SKM-1 treated with dmso at 0.1 percent for 144 hours (cell line): Measurements from ENCODE around the gene VRK1.

ENCODE experiments used
- DNase-seq: peaks from one replicate; lab custom pipeline; 2025; ENCODE audit not compliant: unreplicated experiment; lab: John Stamatoyannopoulos, UW

VRK1 gene

DNA sequence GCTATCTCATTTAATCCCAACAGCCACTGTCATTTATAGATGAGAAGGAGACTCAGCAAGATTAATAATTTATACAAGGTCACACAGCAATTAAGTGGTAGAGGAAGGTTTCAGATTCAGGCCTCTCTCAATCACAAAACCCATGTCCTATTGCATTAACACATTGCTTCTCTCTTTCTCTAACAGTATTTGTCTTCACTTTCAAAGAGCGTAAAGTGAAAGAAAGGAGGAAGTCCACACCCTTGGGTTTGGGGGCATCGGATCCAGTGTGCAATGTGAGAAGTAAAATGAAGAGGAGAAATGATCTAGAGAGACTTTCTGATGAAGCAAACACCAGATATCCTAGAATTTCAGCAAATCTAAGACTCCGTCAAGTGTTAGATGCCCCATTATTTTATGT, 7.0 kb upstream of the VRK1 start:
- no peak for DNase-seq

DNA sequence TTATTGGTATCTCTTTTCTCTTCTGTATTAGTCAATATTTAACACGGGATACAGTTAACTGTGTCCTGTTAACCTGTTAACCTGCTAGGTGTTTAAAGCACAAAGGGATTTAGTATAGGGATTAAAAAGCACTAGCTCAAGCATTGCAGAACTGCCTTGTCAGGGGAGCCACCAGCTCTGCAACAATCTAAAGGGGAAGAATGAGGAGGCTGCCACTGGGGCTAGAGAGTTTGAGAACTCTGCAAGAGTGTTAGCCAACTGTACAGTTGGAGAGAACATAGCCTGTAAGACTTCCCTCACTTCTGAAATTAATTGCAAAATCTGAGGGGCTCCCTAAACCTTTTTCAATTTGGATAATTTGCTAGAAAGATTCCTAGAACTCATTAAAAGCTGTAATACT, 6.5 kb upstream of the VRK1 start:
- no peak for DNase-seq

DNA sequence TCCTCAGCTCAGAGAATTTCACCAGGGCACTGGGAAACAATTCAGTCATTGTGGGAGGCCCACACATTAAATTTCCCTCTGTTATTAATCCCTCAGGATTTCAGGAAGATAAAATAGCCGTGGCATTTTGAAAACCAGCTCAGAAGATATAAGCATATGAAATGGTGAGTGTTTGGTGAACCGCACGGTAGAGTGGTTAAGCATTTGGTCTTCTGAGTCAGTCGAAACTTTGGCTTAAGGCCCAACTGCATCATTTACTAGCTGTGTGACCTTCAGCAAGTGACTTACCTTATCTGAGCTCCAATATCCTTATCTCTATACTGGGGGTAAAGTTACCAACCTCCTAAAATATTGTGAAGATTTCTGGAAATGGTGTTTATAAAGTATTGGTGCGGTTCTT, 5.2 kb upstream of the VRK1 start:
- DNase-seq: no peak

DNA sequence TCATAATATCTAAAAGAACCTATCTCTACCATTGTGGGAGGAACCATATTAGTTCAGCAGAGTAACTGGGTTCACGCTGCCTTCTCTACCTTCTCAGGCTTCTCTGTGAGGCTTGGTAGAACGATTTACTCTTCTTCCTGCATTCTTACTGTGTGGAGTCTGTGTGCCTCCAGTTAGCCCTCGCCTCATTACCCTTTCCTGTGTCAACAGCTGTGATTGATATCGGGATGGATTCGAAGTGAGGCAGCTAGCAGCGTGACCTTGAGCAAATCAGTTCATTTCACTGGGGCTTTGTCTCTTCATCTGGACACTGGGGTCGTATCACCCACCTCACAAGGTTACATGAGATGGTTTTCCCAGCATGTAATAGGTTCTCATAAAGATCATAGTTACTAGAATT, 4.6 kb upstream of the VRK1 start:
- no peak for DNase-seq

DNA sequence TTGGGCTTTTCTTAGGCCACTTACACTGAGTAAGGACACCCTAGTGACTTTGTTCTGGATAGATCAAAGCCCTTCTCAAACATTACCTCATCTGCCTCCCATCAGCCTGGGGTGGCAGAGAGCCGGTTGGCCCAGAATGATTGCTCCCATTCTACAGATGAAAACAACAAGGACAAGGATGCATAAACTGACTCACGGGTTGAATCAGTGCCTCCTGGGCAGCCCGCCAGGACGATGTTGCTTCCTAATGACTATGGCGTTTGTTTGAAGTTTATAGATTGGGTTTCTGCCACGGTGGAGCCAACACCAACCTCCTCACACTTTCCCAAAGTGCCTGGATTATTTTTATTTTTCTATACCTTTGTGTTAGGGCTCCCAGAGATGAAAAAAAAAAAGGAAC, 3.6 kb upstream of the VRK1 start:
- DNase-seq: no peak

DNA sequence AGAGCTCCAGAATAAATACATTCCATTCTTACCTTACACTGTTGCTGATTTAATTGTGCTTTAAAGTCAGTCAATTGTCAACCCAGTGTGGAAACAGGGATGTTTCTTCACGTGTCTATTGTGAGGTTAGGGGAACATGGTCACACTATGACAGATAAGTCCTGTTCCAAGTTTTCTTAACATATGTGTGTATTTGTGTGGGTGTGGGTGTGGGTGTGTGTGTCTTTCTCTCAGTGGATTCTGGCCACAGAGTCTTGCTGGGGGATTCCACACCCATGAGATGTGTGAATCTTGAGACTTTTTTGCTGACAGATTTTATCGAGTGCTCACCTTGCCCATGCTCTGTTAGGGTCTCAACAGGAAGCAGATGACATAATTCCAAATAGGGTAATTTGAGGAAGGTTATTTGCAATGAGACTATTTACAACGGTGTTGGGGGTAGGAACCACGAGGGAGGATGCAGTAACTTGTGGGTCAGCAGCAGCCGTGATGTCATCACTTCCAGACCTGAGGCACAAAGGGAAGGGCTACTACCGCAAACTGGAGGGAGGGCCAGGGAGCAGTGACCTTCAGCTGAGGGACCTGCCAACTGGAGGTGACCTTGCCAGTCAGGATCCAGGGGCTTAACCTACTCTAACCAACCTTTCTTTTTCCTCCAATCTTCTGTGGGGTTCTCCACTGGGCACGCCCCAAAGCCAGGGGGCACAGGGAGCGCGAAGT, 1.9 kb upstream of the VRK1 start:
- DNase-seq: no peak

DNA sequence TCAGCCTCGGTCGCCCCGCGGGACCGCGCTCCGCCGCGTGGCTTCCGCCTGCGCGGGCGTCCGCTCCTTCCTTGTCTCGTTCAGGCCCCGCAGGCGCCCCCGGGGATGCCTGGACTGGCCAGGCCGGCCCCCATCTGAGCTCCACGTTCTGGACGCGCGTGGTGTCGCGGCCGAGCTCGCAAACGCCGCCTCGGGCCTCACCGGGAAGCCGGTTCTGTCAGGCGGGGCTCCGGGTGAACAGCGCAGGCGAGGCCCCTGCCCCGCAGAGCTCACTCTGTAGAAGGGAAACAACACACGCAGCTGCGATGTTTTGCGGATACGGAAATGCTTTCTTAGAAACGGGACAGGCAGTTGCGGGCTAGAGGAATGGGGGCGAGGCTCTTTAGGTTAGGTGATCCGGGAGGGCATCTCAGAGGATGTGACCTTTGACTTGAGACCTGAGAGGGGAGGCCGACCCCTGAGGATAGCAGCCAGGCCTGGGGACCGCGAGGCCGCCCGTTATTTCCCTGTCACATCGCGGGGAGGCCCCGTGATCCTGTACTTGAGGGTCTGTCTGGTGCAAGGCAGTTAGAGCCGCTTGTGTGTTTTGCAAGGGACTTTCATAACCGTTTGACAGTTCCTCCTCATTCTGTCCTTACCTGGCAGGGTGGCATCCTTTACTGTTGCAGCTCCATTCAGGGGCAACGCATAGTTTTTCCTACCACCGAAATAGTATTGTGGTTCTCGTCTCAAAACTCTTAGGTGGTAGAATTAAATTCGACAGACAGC, 584 bp downstream of the VRK1 start:
- peak; percentile 11 for DNase-seq

DNA sequence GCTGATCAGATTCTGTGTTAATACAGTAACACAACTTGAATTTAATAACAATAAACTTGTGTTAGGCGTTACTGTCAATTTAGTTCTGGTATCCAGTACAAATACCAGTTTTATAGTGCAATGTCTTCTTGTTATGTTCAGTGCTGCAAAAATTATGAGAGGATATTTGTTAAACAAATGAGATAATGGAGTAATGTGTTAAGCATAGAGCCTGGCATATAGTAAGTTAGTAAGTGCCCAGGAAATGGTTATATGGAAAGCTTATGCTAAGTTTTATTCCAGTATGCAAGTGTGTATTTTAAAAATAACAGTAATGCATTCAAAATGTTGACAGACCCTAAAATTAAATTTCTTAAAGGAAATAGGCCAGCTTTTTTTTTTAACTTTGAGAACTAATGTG, 1.8 kb downstream of the VRK1 start:
- DNase-seq: no peak

DNA sequence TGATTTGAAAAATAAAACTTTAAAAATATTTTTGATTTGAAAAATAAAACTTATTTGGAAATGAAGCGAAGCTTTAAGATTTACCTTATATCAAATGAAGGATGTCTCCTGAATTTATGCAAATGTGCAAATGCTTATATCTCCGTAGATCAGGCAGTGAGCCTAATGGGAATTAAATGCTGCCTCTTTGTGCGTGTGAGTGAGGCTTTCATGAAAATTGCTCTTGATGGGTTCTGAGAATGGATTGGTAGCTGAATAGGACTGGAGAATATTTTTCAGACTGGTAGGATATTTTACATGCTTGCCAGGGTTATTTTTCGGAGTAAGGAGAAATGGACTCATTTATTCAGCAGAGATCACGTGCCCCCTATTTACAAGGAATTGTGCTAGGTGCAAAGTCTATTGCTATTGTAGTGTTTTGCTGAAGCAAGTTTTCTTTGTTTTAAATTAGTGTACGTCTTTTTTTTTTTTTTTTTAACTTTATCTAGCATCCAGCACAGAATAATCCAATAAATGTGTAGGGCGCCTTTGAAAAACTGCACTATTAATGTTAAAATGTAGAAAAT, 2.4 kb downstream of the VRK1 start:
- no peak for DNase-seq

DNA sequence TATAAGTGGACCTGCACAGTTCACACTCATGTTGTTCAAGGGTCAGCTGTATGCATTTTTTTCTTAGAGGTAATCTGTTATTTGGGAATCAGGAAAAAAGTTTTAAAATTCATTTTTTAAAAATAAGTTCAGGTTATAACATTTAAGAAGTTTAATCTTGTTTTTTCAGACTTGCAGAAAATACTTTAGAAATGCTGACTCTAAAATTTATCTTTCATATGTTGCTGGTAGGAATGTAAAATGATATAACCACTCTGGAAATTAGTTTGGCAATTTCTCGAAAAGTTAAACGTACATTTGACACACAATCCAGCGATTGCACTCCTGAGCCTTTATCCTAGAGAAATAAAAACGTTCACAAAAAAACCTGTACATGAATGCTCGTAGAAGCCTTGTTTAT, 4.7 kb downstream of the VRK1 start:
- no peak for DNase-seq

DNA sequence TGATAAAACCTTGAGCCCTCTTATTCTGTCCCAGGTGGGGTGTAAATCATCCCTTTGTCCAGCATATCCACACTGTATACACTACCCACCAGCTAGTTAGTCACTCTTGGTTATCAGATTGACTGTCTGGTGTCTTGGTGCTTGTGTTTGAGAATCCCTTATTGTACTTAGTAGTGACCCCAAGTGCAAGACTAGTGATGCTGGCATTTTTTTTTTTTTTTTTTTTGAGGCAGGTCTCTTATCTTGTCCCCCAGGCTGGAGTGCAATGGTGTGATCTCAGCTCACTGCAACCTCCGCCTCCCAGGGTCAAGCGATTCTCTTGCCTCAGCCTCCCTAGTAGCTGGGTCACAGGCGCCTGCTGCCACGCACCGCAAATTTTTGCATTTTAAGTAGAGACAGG, 5.8 kb downstream of the VRK1 start:
- no peak for DNase-seq

DNA sequence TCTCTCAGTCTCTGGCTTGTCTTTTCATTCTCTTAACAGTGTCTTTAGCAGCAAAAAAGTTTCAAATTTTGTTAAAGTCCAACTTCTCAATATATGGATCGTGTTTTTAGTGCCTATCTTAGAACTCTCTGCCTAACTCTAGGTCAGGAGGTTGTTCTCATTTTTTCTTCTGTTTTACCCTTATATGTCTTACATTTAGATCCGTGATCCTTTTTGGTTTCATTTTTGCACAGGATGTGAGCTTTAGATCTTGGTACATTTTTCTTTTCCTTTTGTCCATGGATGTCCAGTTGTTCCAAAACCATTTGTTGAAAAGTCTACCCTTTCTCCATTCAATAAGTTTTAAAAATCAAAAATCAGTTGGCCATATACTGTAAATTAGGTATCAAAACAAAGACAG, 6.8 kb downstream of the VRK1 start:
- no peak for DNase-seq

DNA sequence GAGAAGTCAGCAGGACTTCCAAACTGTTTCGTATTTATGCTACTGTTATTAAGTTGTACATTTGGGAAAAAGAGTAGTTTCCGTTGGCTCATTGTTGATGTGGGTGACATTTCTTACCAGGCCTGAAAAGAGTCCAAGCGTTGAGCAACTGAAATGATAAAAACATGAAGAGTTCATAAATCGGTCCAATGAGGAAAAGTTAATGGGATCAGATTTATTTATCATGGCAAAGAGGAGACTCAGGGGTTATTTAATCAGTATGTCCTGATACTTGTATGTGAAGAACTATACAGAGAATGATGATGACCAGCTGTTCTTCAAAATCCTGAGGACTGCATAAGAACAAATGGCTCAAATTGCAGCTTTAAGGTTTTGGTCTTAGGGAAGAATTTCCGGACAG, 7.7 kb downstream of the VRK1 start:
- no peak for DNase-seq

DNA sequence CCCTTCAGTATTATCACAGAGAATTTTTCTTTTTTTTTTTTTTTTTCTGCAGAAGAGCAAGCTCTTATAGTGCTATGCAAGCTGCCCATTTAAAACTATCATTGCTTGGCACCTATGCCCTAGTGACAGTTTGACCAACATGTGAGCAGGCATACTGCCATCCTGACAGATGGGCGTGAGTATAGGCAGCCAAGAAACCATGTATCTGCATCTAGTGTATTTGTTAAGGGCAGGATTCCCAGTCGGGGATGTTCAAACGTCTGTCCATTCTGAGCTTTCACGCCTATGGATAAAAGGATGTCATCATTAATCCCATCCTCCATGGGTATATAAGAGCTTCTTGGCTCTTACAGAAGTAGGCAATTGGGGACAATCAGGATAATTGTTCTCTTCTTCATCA, 8.8 kb downstream of the VRK1 start:
- DNase-seq: no peak

DNA sequence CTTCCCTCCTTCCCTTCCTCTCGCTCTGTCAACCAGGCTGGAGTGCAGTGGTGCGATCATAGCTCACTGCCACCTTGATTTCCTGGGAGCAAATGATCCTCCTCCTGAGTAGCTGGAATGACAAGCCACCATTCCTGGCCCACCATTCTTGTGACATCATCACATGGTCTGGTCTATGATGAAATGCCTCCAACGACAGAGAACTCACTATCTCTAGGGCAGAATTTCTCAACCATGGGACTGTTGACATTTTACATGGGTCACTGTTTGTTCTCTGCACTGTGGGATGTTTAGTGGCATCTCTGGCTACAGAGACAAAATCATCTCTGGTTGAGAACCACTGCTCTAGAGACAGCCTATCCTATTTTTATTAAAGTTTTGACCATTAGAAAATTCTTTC, 9.7 kb downstream of the VRK1 start:
- no peak for DNase-seq

DNA sequence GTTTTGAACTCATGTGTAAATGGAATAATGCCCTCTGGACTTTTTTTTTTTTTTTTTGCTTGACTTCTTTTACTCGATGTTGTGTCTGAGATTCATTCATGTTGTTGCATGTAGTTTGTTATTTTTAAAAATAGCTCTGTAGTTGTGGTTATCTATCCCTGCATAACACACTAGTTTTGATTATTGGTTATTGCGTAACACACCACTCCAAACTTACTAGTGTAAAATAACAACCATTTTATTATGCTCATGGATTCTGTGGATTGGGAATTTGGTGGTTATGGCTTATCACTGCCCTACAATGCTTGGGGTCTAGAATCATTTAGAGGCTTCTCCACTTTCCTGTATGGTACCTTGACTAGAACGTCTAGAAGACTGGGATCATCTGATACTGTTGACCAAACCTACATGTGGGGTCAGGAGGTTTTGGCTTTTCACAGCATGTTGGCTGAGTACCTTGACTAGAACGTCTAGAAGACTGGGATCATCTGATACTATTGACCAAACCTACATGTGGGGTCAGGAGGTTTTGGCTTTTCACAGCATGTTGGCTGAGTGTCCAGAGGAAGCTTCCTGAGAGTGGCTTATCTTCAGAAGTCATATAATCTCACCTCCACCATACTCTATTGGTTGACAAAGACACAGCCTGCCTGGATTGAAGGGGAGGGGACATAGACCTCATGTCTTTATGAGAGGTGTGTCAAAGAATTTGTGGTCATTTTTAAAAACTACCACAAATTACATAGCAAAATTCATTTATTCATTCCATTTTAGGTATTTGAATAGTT, 11.6 kb downstream of the VRK1 start:
- no peak for DNase-seq

DNA sequence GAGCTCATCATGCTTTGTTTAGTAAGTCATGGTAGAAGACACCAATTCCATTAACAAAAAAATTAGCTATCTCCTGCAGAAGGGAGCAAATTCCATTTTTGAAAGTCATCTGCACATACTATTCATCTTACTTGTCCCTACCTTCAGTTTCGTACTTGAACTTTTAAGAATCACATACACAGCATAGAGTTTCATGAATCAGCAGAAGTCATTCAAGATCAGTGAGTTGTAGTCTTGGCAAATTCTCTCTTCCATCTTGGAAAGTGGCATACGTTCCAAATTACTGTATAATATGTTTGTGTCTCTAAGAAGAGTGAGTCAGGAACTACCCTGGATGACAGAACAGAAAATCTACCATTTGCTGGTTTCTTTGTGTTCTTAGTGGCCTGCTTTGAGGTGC, 14.1 kb downstream of the VRK1 start:
- no peak for DNase-seq

DNA sequence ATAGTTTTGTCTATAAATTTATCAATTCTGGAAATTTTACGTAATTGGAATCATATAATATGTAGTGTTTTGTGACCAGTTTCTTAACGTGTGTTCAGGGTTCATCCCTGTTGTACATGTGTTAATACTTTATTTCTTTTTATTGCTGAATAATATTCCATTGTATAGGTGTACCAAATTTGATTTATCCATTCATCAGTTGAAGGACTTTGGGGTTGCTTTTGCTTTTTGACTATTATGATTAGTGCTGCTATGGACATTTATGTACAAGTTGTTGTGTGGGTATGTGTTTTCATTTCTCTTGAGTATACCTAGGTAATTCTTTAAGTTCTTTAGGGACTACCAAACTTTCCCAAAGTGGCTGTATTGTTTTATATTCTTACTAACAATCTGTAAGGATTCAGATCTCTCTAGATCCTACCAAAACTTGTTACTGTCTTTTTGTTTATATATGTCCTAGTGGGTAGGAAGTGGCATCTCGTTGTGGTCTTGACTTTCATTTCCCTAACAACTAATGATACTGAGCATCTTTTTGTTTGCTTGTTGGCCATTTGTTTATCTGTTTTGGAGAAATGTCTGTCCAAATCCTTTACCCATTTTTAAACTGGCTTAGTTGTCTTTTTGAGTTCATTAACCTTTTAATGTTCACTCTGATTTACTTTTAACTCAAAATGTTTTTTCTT, 14.9 kb downstream of the VRK1 start:
- DNase-seq: no peak

DNA sequence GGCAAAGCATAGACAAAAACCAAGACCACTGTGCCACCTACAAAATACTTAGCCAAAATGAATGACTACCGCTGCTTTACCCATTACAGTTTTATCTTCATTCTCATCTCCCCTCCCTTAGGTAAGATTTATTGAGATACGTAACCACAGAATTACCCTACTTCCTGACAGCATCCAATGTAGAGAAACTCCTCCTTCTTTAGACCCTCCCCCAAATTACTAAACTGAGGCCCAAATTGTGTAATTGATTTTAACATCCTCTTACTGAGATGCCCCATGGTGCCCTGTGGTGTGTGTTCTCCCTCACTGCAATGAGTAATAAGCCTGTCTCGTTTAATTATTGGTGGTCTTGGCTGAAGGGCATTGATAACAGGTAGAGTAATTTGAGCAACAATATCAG, 19.1 kb downstream of the VRK1 start:
- DNase-seq: peak; percentile 22

DNA sequence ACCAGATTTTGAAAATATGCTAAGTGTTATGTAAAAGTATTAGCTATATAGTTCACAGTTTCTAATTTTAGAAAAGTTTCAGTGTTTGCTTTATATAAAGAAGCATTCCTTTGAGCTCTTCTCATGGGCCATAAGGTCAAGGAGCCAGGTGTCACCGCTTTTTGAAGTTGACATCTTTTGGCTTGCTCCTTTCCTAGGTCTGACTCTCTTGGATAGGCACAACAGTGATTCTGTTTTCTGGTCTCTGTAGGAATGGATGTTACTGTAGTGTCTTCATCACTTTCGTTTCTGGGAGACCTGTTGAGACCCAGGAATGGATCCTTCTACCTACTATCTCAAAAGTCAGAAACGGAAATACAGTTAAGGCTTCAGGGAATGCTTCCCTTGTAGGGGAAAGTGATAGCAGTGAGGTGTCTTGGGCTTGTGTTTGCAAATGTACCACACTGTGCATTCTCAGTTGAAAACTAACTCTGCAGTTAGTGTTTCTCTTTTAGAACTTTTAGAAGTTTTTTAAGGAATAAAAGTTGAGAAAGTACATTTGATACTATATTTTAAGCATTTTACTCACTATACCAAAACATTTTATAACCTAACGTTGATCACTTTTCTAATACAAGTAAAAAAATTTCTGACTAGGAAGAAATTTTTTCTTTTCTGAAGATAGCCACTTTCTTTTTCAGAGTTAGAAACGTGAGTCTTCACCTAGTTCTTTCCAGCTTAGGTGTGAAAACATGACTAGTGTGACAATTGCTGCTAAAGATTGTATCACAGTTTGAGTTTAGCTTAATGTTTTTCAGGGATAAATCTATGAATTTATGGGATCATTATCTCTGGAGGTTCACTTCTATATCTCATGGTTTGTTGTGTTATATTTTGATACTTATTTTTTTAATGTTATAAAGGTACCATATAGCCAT, 20.8 kb downstream of the VRK1 start:
- DNase-seq: no peak
